Skeletal muscle tissue (tissue), 4 donors: ENCODE results near the gene ST14. TPM values are rescaled to one million over a fixed set of nuclear protein-coding genes. Genes with fewer than 3 reads are reported as not detected.

Experiments
- H3K27ac ChIP-seq: one replicate; pipeline ENCODE4 v1.7.0; 2013; ENCODE audit warnings: mild to moderate bottlenecking, low read depth, low read length, inconsistent platforms
- H3K27me3 ChIP-seq, 3 donors: one replicate each; pipeline ENCODE4 v1.7.0; 2013; ENCODE audit warnings: low read length in 3 of 3; ENCODE audit not compliant: control insufficient read depth in 3 of 3, insufficient read depth in 3 of 3
- H3K36me3 ChIP-seq, 3 donors: one replicate each; pipeline ENCODE4 v1.7.0; 2013; ENCODE audit warnings: low read length in 3 of 3; ENCODE audit not compliant: control insufficient read depth in 3 of 3, insufficient read depth in 3 of 3
- H3K4me1 ChIP-seq, 3 donors: one replicate each; pipeline ENCODE4 v1.7.0; 2013; ENCODE audit warnings: low read length in 3 of 3, mild to moderate bottlenecking in 3 of 3; ENCODE audit not compliant: control insufficient read depth in 3 of 3, insufficient read depth in 3 of 3
- H3K4me3 ChIP-seq, 3 donors: one replicate each; pipeline ENCODE4 v1.7.0; 2013; ENCODE audit warnings: low read length in 3 of 3
- H3K9ac ChIP-seq, 3 donors: one replicate each; pipeline ENCODE4 v1.7.0; 2013; ENCODE audit warnings: low read length in 3 of 3, mild to moderate bottlenecking in 3 of 3, moderate library complexity in 2 of 3, low read depth in 1 of 3
- H3K9me3 ChIP-seq, 3 donors: one replicate each; pipeline ENCODE4 v1.7.0; 2013; ENCODE audit warnings: low read length in 3 of 3; ENCODE audit not compliant: control insufficient read depth in 3 of 3
- total RNA-seq: library from RNA; depleted of rRNA; stranded (reverse); fragments of >200 nt; gene quantifications from one replicate; pipeline ENCODE4 v1.2.3, GENCODE V29; 2014
- donor health status: Osteomylitis.

Gene ST14
- total RNA-seq, 1 donor from 2014 or later, result 0.52 TPM

DNA sequence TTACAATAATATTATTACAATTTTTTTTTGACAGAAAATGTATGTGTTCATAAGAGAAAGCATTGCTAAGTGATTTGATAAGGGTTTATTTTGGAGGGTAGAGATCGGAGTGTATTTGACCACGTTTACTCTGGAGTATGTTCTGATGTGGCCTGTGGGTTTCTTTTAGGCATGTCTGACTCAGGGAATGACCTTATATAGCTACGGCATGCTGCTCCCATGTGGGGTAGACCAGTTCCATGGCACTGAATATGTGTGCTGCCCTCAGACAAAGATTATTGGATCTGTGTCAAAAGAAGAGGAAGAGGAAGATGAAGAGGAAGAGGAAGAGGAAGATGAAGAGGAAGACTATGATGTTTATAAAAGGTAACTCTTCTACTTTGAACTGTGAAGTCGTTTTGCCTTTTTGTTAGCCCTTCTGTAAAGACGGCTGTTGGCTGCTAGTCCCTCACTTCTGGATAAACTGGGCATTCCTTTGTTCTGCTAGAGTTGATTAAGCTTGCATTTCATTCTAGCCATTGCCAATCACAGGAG, 38.1 kb upstream of the ST14 start:
- Histone ChIP-seq H3K27me3 (no peaks in the 10 kb centered on the region), H3K9me3 (no peaks in the 10 kb centered on the region), H3K4me1 (peaks cover 3 to 21% (median 3%) of the 10 kb centered on the region in 3 donors), H3K27ac (no peak overlapping the region), H3K4me3 (no peak overlapping the region), H3K36me3 (peaks cover 14 to 27% (median 20%) of the 10 kb centered on the region in 3 donors), H3K9ac (no peak overlapping the region)

GRCh38 chr11:130122141-130122575, 37.4 kb upstream of the ST14 start:
- H3K27ac ChIP-seq, result no peak overlapping the region
- H3K4me1 ChIP-seq, result peaks cover 3 to 22% (median 3%) of the 10 kb centered on the region in 3 donors
- H3K9ac ChIP-seq, result no peak overlapping the region
- H3K9me3 ChIP-seq, result no peaks in the 10 kb centered on the region
- H3K4me3 ChIP-seq, result no peak overlapping the region
- H3K27me3 ChIP-seq, result no peaks in the 10 kb centered on the region
- peaks cover 14 to 29% (median 20%) of the 10 kb centered on the region in 3 donors for H3K36me3 ChIP-seq

GRCh38 chr11:130123414-130124040, 36.1 kb upstream of the ST14 start:
- peaks cover 3 to 30% (median 8%) of the 10 kb centered on the region in 3 donors for H3K4me1 ChIP-seq
- H3K36me3 ChIP-seq, result peaks cover 16 to 41% (median 30%) of the 10 kb centered on the region in 3 donors
- no peaks in the 10 kb centered on the region for H3K27me3 ChIP-seq
- no peaks in the 10 kb centered on the region for H3K9me3 ChIP-seq
- H3K4me3 ChIP-seq, result no peak overlapping the region
- no peak overlapping the region for H3K9ac ChIP-seq
- H3K27ac ChIP-seq, result no peak overlapping the region

GRCh38 chr11:130124096-130124495, 35.5 kb upstream of the ST14 start:
- Histone ChIP-seq H3K4me3 (no peak overlapping the region), H3K36me3 (peaks cover 21 to 47% (median 35%) of the 10 kb centered on the region in 3 donors), H3K27me3 (no peaks in the 10 kb centered on the region), H3K4me1 (peaks cover 3 to 30% (median 8%) of the 10 kb centered on the region in 3 donors), H3K9me3 (no peaks in the 10 kb centered on the region), H3K27ac (no peak overlapping the region), H3K9ac (peak overlapping the region in 1 of 3 donors; percentile 19)

DNA sequence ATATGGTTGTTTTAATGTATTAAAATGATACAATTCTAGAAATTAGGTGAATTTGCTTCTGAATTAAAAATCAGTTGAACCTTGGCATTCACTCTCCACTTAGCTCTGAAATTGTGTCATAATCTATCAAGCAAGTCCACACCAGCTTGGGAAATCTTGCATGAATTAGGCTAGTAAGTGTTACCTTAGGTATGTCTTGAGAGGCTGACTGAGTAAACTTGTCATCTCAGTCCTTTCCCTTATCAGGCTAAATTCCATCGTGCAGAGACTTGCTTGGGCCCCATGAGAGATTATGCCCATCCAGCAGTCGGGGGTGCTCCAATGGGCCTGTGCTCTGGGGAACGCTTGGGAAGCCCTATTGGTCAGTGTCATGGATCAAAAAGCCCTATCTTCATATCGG, 33.9 kb upstream of the ST14 start:
- no peak overlapping the region for H3K9ac ChIP-seq
- H3K27ac ChIP-seq, result no peak overlapping the region
- H3K27me3 ChIP-seq, result no peaks in the 10 kb centered on the region
- peaks cover 3 to 24% (median 8%) of the 10 kb centered on the region in 3 donors for H3K4me1 ChIP-seq
- peaks cover 28 to 55% (median 44%) of the 10 kb centered on the region in 3 donors for H3K36me3 ChIP-seq
- H3K9me3 ChIP-seq, result no peaks in the 10 kb centered on the region
- H3K4me3 ChIP-seq, result no peak overlapping the region

GRCh38 chr11:130126516-130126915, 33.1 kb upstream of the ST14 start:
- no peak overlapping the region for H3K4me3 ChIP-seq
- H3K27ac ChIP-seq, result no peak overlapping the region
- no peaks in the 10 kb centered on the region for H3K27me3 ChIP-seq
- H3K9ac ChIP-seq, result no peak overlapping the region
- no peaks in the 10 kb centered on the region for H3K9me3 ChIP-seq
- H3K36me3 ChIP-seq, result peaks cover 33 to 62% (median 51%) of the 10 kb centered on the region in 3 donors
- peaks cover 3 to 21% (median 8%) of the 10 kb centered on the region in 3 donors for H3K4me1 ChIP-seq

- Histone ChIP-seq H3K4me1 (peaks cover 3 to 19% (median 8%) of the 10 kb centered on the region in 3 donors), H3K9me3 (no peaks in the 10 kb centered on the region), H3K9ac (no peak overlapping the region), H3K36me3 (peaks cover 34 to 60% (median 47%) of the 10 kb centered on the region in 3 donors), H3K27me3 (no peaks in the 10 kb centered on the region), H3K27ac (no peak overlapping the region), H3K4me3 (no peak overlapping the region)
Observed at GRCh38 chr11:130127509-130127908, 32.1 kb upstream of the ST14 start.

DNA sequence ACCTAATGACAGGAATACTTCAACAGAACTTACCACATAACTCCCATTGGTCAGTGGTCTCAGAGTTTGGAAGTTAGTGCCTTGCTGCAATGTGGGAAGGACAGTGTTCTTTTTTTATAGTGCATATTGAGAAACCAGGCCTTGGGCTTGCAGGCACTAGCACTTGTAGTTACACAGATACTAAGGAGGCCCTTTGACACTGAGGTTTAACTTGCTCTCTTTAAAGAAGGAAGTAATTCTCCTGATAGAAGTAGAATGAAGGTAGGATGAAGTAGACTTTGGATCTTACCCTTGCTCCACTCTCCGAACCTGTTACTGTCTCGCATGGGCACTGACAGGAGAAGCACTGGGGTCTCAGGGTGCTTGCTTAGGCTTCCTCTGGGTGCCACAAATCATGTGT, 31.0 kb upstream of the ST14 start:
- Histone ChIP-seq H3K36me3 (peaks cover 32 to 51% (median 38%) of the 10 kb centered on the region in 3 donors), H3K4me3 (no peak overlapping the region), H3K9me3 (no peaks in the 10 kb centered on the region), H3K9ac (no peak overlapping the region), H3K27ac (no peak overlapping the region), H3K27me3 (no peaks in the 10 kb centered on the region), H3K4me1 (peaks cover 3 to 15% (median 7%) of the 10 kb centered on the region in 3 donors)

DNA sequence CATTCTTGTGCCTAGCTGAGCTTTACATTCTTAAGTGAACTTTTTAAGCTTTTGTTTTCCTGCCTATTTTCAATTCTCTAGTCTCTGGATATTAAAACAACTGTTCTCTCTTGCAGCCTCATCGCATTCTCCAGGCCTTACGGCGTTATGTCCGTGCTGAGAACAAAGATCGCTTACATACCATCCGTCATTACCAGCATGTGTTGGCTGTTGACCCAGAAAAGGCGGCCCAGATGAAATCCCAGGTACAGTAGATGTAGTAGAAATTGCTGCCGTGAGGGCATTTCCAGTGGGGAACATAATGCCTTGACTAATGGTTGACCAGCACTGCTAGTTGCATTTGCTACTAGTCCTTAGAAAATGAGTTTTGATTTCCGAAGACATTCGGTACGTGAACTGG, 29.7 kb upstream of the ST14 start:
- Histone ChIP-seq H3K4me1 (peaks cover 0 to 9% (median 5%) of the 10 kb centered on the region in 3 donors), H3K9ac (no peak overlapping the region), H3K36me3 (peaks cover 34 to 57% (median 36%) of the 10 kb centered on the region in 3 donors), H3K27ac (no peak overlapping the region), H3K9me3 (no peaks in the 10 kb centered on the region), H3K27me3 (no peaks in the 10 kb centered on the region), H3K4me3 (no peak overlapping the region)
